A549 (cell line): Measurements from ENCODE around the gene BTG4. TPM values are rescaled to one million over a fixed set of nuclear protein-coding genes. Genes with fewer than 3 reads are reported as not detected.

Experiments used
- ATAC-seq, 2 experiments: fragments of 200-7000 bp in 1 of 2; fragments of >200 bp in 1 of 2; cut with Nextera tagmentation in 1 of 2; cut with Tn5 transposase in 1 of 2; 3 replicates each; pipeline versions ENCODE4 v1.8.0 to v1.9.1; 2018 to 2020; ENCODE audit warnings: mild to moderate bottlenecking in 1 of 2, moderate library complexity in 1 of 2
- CTCF ChIA-PET: fragments of 300-600 bp; sonication (Branson Sonifier 250); formaldehyde crosslinking; extraction: SDS; loops from one replicate; lab custom pipeline; 2021; ENCODE audit warnings: antibody characterized with exemption, inconsistent platforms; lab: Yijun Ruan, JAX
- POLR2A ChIA-PET: fragments of 350-600 bp; formaldehyde crosslinking; extraction: SDS; loops from one replicate; lab custom pipeline; 2021; ENCODE audit warnings: antibody characterized with exemption, inconsistent platforms; lab: Yijun Ruan, JAX
- DNase-seq, 2 experiments: peaks; one replicate each; pipeline versions ENCODE4 v3.0.0 to v3.0.0-alpha.2; 2011 to 2016; ENCODE audit warnings: low read depth in 1 of 2, low spot score in 1 of 2
- FAIRE-seq: peaks from 2 replicates; lab custom pipeline; 2011; peaks lifted over from hg19 to GRCh38; lab: Jason Lieb, UNC
- H3K27ac ChIP-seq, 2 experiments: fragments of >200 bp; sonication (Bioruptor Twin); formaldehyde crosslinking; 3 replicates each; pipeline ENCODE4 v1.5.1; 2016 to 2017
- H3K4me1 ChIP-seq: fragments of >200 bp; sonication (Bioruptor Twin); formaldehyde crosslinking; 3 replicates; pipeline ENCODE4 v1.6.1; 2016
- H3K4me2 ChIP-seq: fragments of >200 bp; sonication (Bioruptor Twin); formaldehyde crosslinking; 3 replicates; pipeline ENCODE4 v1.6.1; 2016
- H3K4me3 ChIP-seq: fragments of >200 bp; sonication (Bioruptor Twin); formaldehyde crosslinking; 3 replicates; pipeline ENCODE4 v1.5.1; 2016
- H3K9me3 ChIP-seq: fragments of >200 bp; sonication (Bioruptor Twin); formaldehyde crosslinking; 3 replicates; pipeline ENCODE4 v1.6.1; 2016
- CBX2 ChIP-seq: fragments of 200-600 bp; sonication (generic); IDR thresholded peaks from 2 replicates; pipeline ENCODE4 v1.6.1; 2016; ENCODE audit warnings: low read depth, mild to moderate bottlenecking, borderline replicate concordance
- CEBPB ChIP-seq, 2 experiments: fragments of >200 bp in 1 of 2; sonication (Bioruptor Twin) in 1 of 2; formaldehyde crosslinking in 1 of 2; IDR thresholded peaks; 2 replicates each; pipeline ENCODE4 v1.6.1; 2012 to 2016
- CHD4 ChIP-seq: fragments of 200-600 bp; sonication (generic); IDR thresholded peaks from 2 replicates; pipeline ENCODE4 v1.6.1; 2016; ENCODE audit warnings: antibody characterized with exemption, mild to moderate bottlenecking, borderline replicate concordance
- E2F6 ChIP-seq: IDR thresholded peaks from 2 replicates; pipeline ENCODE4 v1.6.1; 2012; ENCODE audit warnings: low read depth, borderline replicate concordance
- EHF ChIP-seq: fragments of 250-450 bp; sonication (Bioruptor Pico); IDR thresholded peaks from 2 replicates; pipeline ENCODE4 v1.5.0; 2020; ENCODE audit warnings: mild to moderate bottlenecking
- ESRRA ChIP-seq: fragments of 150-350 bp; IDR thresholded peaks from 2 replicates; pipeline ENCODE4 v1.6.1; 2014; ENCODE audit warnings: mild to moderate bottlenecking, low read length, borderline replicate concordance
- FOSL2 ChIP-seq, 2 experiments: fragments of 450-650 bp in 1 of 2; fragments of >200 bp in 1 of 2; sonication (Bioruptor Twin) in 1 of 2; formaldehyde crosslinking; IDR thresholded peaks; 2 replicates each; pipeline versions ENCODE4 v1.5.0 to v1.6.1; 2016 to 2020; ENCODE audit warnings: mild to moderate bottlenecking in 1 of 2, moderate library complexity in 1 of 2
- HMGXB4 ChIP-seq: fragments of 250-450 bp; sonication (Bioruptor Pico); IDR thresholded peaks from 2 replicates; pipeline ENCODE4 v1.5.0; 2021; ENCODE audit warnings: mild to moderate bottlenecking, moderate library complexity, borderline replicate concordance
- JUN ChIP-seq, 2 experiments: fragments of >200 bp; sonication (Bioruptor Twin); formaldehyde crosslinking; IDR thresholded peaks; 2 replicates in 1 of 2; 3 replicates in 1 of 2; pipeline ENCODE4 v1.6.1; 2016 to 2017
- KDM5A ChIP-seq: fragments of 200-600 bp; sonication (generic); IDR thresholded peaks from 2 replicates; pipeline ENCODE4 v1.6.1; 2016; ENCODE audit warnings: antibody characterized with exemption, mild to moderate bottlenecking
- MAFK ChIP-seq: fragments of 450-650 bp; IDR thresholded peaks from 2 replicates; pipeline ENCODE4 v1.6.1; 2014; ENCODE audit not compliant: partially characterized antibody
- MAX ChIP-seq: IDR thresholded peaks from 2 replicates; pipeline ENCODE4 v1.6.1; 2012
- MAZ ChIP-seq: fragments of 150-350 bp; IDR thresholded peaks from 2 replicates; pipeline ENCODE4 v1.6.1; 2014; ENCODE audit warnings: antibody characterized with exemption, low read depth, low read length, borderline replicate concordance
- NFE2L2 ChIP-seq: fragments of 150-350 bp; conservative IDR thresholded peaks from 2 replicates; pipeline ENCODE4 v1.6.1; 2014; ENCODE audit warnings: low read length
- PHF8 ChIP-seq: fragments of 200-600 bp; sonication (generic); IDR thresholded peaks from 2 replicates; pipeline ENCODE4 v1.6.1; 2016; ENCODE audit warnings: low read depth, mild to moderate bottlenecking, antibody characterized with exemption, moderate library complexity, borderline replicate concordance
- RAD21 ChIP-seq, 2 experiments: fragments of >200 bp in 1 of 2; sonication (Bioruptor Twin) in 1 of 2; formaldehyde crosslinking in 1 of 2; IDR thresholded peaks in 1 of 2; conservative IDR thresholded peaks in 1 of 2; 2 replicates in 1 of 2; 3 replicates in 1 of 2; pipeline ENCODE4 v1.6.1; 2012 to 2018; ENCODE audit warnings: inconsistent platforms in 1 of 2
- RCOR1 ChIP-seq: fragments of 150-350 bp; IDR thresholded peaks from 2 replicates; pipeline ENCODE4 v1.6.1; 2014; ENCODE audit warnings: antibody characterized with exemption, low read length, low read depth
- REST ChIP-seq: fragments of 200-600 bp; sonication (generic); IDR thresholded peaks from 2 replicates; pipeline ENCODE4 v1.6.1; 2016; ENCODE audit warnings: antibody characterized with exemption, mild to moderate bottlenecking, moderate library complexity
- RFX5 ChIP-seq: fragments of 450-650 bp; IDR thresholded peaks from 2 replicates; pipeline ENCODE4 v1.7.1; 2014; ENCODE audit warnings: antibody characterized with exemption, mild to moderate bottlenecking, moderate library complexity
- RNF2 ChIP-seq: fragments of 200-600 bp; sonication (generic); IDR thresholded peaks from 2 replicates; pipeline ENCODE4 v1.6.1; 2016; ENCODE audit warnings: low read depth, mild to moderate bottlenecking, antibody characterized with exemption, moderate library complexity, borderline replicate concordance
- SMC3 ChIP-seq: fragments of >200 bp; sonication (Bioruptor Twin); formaldehyde crosslinking; IDR thresholded peaks from 3 replicates; pipeline ENCODE4 v1.6.1; 2018; ENCODE audit warnings: inconsistent platforms
- SREBF2 ChIP-seq: fragments of 450-650 bp; IDR thresholded peaks from 2 replicates; pipeline ENCODE4 v1.6.1; 2014; ENCODE audit warnings: mild to moderate bottlenecking, moderate library complexity
- ZC3H11A ChIP-seq: fragments of 450-650 bp; IDR thresholded peaks from 2 replicates; pipeline ENCODE4 v1.6.1; 2014; ENCODE audit warnings: antibody characterized with exemption, mild to moderate bottlenecking
- ZFP36 ChIP-seq: fragments of 450-650 bp; IDR thresholded peaks from 2 replicates; pipeline ENCODE4 v1.6.1; 2014; ENCODE audit warnings: borderline replicate concordance; ENCODE audit not compliant: partially characterized antibody
- WGBS: methylation state at CpG from one replicate; pipeline ENCODE4 v1.1.6; 2017; ENCODE audit errors: missing lambda C conversion rate; 5-methylcytosine and 5-hydroxymethylcytosine counted together
- polyA plus RNA-seq, 4 experiments: library from polyadenylated mRNA; depleted of rRNA in 3 of 4; stranded (reverse); fragments of >200 nt; fragmentation: RNase III in 1 of 4; extraction: RNeasy Plus Mini Kit Qiagen cat#74134 plus additional on column Dnase treatment in 1 of 4; gene quantifications; 2 replicates in 3 of 4; 3 replicates in 1 of 4; pipeline ENCODE4 v1.2.3, GENCODE V29; 2011 to 2017

The BTG4 gene
- polyA plus RNA-seq, 2 of the 4 experiments (the other 2 are of a cell fraction) = 0.23 to 0.36 TPM

GRCh38 chr11:111452817-111453552, 59.2 kb downstream of the BTG4 start:
- no peak overlapping the region for H3K4me2 ChIP-seq
- WGBS = 53% methylated on average over 8 of the region's 10 CpGs
- no peak for ATAC-seq
- no peaks in the 10 kb centered on the region for H3K9me3 ChIP-seq
- no peaks in the 10 kb centered on the region for H3K4me1 ChIP-seq
- no peak for FAIRE-seq
- ChIA-PET POLR2A (no interaction called here), CTCF (interaction anchor here (0.8 to 1.2 kb wide), 3 partner anchors 102 to 310 kb away, joined by 3 to 4 read pairs (median 3); no protein-coding TSS in a partner anchor)
- no peak overlapping the region for H3K4me3 ChIP-seq
- DNase-seq = no peak
- H3K27ac ChIP-seq = no peak overlapping the region
- no peak for TF ChIP-seq SMC3
- no peak for TF ChIP-seq PHF8
- no peak for TF ChIP-seq ZFP36
- no peak for TF ChIP-seq E2F6
- no peak for TF ChIP-seq RFX5
- no peak for TF ChIP-seq CBX2
- no peak for TF ChIP-seq SREBF2
- no peak for TF ChIP-seq CHD4
- TF ChIP-seq HMGXB4 (CRISPR knock-in tag) = no peak
- TF ChIP-seq FOSL2 (IDR thresholded peaks at IDR 0.05) = no peak
- TF ChIP-seq FOSL2 (CRISPR knock-in tag; IDR thresholded peaks at IDR 0.05) = no peak
- TF ChIP-seq NFE2L2 = no peak
- TF ChIP-seq RAD21 (conservative IDR thresholded peaks at IDR 0.05 in 1 of 2, IDR thresholded peaks at IDR 0.05 in 1 of 2) = no peak
- no peak for TF ChIP-seq MAZ
- TF ChIP-seq JUN (IDR thresholded peaks at IDR 0.05) = no peak
- TF ChIP-seq RNF2 = no peak

GRCh38 chr11:111452146-111452545, 60.0 kb downstream of the BTG4 start:
- POLR2A ChIA-PET = no interaction called here
- Histone ChIP-seq H3K9me3 (no peaks in the 10 kb centered on the region), H3K4me3 (no peak overlapping the region), H3K27ac (no peak overlapping the region), H3K4me1 (no peaks in the 10 kb centered on the region), H3K4me2 (no peak overlapping the region)
- no peak for FAIRE-seq
- no peak for ATAC-seq
- no peak for DNase-seq
- WGBS = no CpG with 5 or more reads among the region's 6 CpGs
- CTCF ChIA-PET = no interaction called here
- TF ChIP-seq CEBPB (IDR thresholded peaks at IDR 0.05) = no peak
- TF ChIP-seq MAFK = no peak
- no peak for TF ChIP-seq ESRRA
- TF ChIP-seq REST = no peak
- no peak for TF ChIP-seq ZC3H11A
- no peak for TF ChIP-seq HMGXB4 (CRISPR knock-in tag)
- no peak for TF ChIP-seq RCOR1
- TF ChIP-seq EHF (CRISPR knock-in tag) = no peak
- TF ChIP-seq KDM5A = no peak
- no peak for TF ChIP-seq MAX
- TF ChIP-seq SREBF2 = no peak
